HG02884 (cell line): ENCODE measurements around the gene ELN.
A peak's percentile ranks its signal among the peaks of the same experiment; 100 is the strongest.

Experiments
- ATAC-seq: cut with Tn5 transposase; IDR thresholded peaks from one replicate; pipeline ENCODE4 v1.9.1; 2021; ENCODE audit warnings: mild to moderate bottlenecking, moderate library complexity; ENCODE audit not compliant: unreplicated experiment

Gene ELN

GRCh38 chr7:74059681-74060588, 32.0 kb downstream of the ELN start:
- no peak for ATAC-seq

GRCh38 chr7:74061840-74062539, 34.0 kb downstream of the ELN start:
- ATAC-seq: no peak

GRCh38 chr7:74063223-74063641, 35.3 kb downstream of the ELN start:
- no peak for ATAC-seq

- no peak for ATAC-seq
These were observed 35.7 kb downstream of the ELN start for GRCh38 chr7:74063646-74064045.

DNA sequence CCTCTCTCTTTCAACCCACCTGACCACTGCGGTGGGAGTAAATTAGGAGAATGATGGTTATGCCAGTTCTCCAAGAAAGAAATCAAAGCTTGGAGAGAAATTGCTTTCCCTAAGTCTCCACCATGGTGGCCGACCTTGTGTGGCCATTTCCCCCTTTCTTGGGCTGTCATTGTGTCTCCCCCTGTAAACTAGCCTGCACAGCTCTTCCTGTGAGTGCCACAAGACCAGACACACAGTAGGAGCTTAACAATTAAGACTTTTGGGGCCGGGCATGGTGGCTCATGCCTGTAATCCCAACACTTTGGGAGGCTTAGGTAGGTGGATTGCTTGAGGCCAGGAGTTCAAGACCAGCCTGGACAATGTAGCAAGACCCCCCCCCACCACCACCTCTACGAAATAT, 36.7 kb downstream of the ELN start:
- no peak for ATAC-seq

DNA sequence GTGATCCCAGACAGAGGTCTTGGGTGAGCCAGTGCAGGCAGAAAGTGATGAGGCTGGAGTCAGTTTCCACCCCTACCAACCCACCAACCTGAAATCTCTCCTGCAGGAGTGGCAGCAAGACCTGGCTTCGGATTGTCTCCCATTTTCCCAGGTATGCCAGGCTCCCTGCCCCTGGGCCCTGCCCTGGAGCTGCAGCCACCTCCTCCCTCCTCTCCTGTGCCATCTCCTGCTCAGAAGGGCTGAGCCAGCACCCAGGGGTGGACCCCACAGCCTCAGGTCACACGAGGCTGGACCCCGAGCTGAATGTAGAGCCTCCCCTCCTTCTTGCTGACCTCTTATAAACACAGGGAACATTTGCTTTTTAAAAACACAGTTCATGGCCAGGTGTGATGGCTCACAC, 38.7 kb downstream of the ELN start:
- no peak for ATAC-seq

DNA sequence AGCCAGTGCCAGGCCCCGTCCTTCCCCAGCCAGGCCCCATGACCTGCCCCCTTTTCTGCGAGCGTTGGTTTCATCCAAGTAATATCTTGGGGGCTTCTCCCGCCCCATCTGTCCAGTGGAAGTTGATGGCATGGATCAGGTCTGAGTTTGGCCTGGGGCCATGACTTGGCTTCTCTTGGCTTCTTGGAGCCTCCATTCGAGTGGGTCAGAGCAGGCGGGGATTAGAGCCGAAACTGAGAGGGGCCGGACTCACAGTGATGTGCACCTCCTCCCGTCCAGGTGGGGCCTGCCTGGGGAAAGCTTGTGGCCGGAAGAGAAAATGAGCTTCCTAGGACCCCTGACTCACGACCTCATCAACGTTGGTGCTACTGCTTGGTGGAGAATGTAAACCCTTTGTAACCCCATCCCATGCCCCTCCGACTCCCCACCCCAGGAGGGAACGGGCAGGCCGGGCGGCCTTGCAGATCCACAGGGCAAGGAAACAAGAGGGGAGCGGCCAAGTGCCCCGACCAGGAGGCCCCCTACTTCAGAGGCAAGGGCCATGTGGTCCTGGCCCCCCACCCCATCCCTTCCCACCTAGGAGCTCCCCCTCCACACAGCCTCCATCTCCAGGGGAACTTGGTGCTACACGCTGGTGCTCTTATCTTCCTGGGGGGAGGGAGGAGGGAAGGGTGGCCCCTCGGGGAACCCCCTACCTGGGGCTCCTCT, 40.6 kb downstream of the ELN start:
- no peak for ATAC-seq

DNA sequence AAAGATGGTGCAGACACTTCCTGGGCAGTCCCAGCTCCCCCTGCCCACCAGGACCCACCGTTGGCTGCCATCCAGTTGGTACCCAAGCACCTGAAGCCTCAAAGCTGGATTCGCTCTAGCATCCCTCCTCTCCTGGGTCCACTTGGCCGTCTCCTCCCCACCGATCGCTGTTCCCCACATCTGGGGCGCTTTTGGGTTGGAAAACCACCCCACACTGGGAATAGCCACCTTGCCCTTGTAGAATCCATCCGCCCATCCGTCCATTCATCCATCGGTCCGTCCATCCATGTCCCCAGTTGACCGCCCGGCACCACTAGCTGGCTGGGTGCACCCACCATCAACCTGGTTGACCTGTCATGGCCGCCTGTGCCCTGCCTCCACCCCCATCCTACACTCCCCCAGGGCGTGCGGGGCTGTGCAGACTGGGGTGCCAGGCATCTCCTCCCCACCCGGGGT, 41.1 kb downstream of the ELN start:
- ATAC-seq: no peak

DNA sequence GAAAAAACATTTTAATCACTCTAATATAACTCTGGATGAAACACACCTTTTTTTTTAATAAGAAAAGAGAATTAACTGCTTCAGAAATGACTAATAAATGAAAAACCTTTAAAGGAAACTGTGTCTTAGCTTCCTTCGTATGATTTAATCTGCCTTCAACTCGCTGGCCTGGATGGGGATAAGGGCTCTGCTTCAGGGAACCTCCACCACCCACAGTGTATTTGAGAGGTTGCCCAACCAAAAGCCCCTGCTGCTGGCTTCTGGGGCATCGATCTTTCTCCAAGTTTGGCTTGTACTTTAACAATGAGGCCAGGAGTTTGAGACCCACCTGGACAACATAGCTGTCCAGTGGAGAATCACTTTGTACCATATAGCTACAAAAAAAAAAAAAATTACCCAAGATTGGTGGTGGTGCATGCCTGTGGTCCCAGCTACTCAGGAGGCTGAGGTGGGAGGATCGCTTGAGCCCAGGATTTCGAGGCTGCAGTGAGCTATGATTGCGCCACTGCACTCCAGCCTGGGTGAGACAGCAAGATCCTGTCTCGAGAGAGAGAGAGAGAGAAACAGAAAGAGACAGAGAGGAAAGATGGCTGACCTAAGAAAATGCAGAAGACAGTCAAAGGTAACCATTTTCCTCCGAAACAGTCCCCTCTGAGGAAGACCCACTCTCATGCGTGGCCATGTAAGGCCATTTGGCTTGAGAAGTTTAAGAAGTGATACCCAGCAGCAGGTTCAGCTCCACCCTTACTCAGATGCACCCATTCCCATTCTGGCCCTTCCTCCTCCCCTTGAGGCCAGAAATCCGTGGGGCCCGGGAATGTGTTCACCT, 42.0 kb downstream of the ELN start:
- no peak for ATAC-seq

GRCh38 chr7:74070619-74070921, 42.6 kb downstream of the ELN start:
- ATAC-seq: no peak

DNA sequence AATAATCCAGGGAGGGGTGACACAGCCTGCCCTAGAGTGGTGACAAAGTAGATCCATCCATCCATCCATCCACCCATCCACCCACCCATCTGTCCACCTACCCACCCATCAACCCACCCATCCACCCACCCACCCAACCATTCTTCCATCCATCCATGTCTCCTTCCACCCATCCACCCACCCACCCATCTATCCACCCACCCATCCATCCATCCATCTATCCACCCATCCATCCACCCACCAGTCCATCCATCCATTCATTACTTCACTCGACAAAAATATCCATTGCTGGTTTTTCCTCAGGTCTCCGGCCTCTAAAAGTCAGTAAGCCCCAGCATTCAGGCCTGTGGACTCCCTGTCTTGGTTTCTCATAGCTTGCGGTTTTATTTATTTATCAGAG, 43.1 kb downstream of the ELN start:
- no peak for ATAC-seq

GRCh38 chr7:74074770-74075169, 46.8 kb downstream of the ELN start:
- ATAC-seq: no peak

- ATAC-seq: no peak
These were observed 50.5 kb downstream of the ELN start for GRCh38 chr7:74078461-74078860.

DNA sequence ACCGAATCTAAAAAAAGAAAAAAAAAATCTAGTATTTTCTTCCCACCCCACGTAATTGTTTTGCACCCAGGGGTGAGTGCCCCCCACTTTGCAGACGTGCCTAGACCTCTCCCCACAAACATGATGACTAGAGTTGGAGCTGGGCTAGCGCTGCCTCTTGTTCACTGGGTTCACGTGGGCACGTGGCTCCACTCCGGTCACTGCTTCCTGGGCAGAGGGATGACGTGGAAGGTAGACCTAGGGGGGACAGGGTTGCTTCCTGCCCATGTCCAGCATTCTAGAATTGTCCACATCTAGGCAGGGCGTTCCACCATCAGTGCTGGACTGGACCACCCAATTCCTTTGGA, 54.8 kb downstream of the ELN start:
- no peak for ATAC-seq

GRCh38 chr7:74083117-74083876, 55.3 kb downstream of the ELN start, which contains the start of gene LIMK1:
LIMK1 (plus strand) TSS chr7:74083804; CDS start chr7:74083991, 187 bp downstream.
- peak; percentile 55 for ATAC-seq

DNA sequence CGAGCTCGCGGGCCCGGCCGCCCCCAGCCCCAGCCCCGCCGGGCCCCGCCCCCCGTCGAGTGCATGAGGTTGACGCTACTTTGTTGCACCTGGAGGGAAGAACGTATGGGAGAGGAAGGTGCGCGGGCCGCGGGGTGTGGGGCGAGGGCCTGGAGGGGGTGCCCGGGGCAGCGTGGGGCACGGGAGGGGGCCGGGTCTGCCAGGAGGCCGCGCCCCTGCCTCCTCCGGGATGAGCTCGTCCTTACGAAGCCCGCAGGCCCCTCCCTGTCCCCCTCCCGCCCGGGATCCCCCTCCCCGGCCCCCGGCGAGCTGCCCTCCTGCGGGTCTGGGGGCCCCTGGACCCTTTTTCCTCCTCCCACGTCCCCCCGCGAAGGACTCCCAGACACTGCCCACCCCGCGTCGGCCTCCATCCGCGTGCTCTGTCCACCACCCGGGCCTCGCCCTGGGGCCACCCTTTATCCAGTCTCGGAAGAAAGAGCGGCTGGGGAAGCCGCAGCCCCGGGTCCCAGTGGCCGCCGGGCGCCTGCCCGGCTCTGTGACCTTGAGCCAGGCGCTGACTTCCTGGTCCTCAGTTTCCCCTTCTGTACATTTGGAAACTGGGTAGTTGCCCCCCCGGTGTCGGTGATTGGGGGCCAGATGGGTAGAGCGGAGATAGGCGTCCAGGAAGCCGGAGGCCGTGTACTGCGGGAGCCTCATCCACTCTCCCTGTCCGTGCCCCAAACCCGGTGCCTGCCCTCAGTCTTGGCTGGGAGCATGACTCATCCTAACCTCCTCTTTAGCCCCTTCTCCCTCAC, 56.2 kb downstream of the ELN start:
- ATAC-seq: peak; percentile 28

GRCh38 chr7:74084722-74085578, 57.0 kb downstream of the ELN start:
- ATAC-seq: no peak

GRCh38 chr7:74087791-74088453, 59.9 kb downstream of the ELN start:
- no peak for ATAC-seq
